ENCODE data around the gene PDE8B. TPM values are rescaled to one million over a fixed set of nuclear protein-coding genes. Genes with fewer than 3 reads are reported as not detected.
A peak's percentile ranks its signal among the peaks of the same experiment; 100 is the strongest.

The PDE8B gene
- total and polyA plus RNA-seq, 2 experiments from 2014 or later = 0.83 to 0.84 TPM

GRCh38 chr5:77358255-77359205 is 148.1 kb downstream of the PDE8B start:
- TF ChIP-seq, protein P1, sequence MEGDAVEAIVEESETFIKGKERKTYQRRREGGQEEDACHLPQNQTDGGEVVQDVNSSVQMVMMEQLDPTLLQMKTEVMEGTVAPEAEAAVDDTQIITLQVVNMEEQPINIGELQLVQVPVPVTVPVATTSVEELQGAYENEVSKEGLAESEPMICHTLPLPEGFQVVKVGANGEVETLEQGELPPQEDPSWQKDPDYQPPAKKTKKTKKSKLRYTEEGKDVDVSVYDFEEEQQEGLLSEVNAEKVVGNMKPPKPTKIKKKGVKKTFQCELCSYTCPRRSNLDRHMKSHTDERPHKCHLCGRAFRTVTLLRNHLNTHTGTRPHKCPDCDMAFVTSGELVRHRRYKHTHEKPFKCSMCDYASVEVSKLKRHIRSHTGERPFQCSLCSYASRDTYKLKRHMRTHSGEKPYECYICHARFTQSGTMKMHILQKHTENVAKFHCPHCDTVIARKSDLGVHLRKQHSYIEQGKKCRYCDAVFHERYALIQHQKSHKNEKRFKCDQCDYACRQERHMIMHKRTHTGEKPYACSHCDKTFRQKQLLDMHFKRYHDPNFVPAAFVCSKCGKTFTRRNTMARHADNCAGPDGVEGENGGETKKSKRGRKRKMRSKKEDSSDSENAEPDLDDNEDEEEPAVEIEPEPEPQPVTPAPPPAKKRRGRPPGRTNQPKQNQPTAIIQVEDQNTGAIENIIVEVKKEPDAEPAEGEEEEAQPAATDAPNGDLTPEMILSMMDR (IDR thresholded peaks at IDR 0.05; ENCODE audit: low read depth, low read length) = no peak
- Histone ChIP-seq H3K9me3 (ENCODE audit: low read depth) (no peaks in the 10 kb centered on the region), H3K4me1 (ENCODE audit: low read depth) (no peaks in the 10 kb centered on the region), H3K4me3 (no peak overlapping the region), H3K36me3 (no peaks in the 10 kb centered on the region), H3K27ac (no peak overlapping the region), H3K27me3 (no peaks in the 10 kb centered on the region)
- DNase-seq (ENCODE audit: low read depth in 1 of 2, low spot score in 1 of 2) = peak in 1 of 2 donors; percentile 62

GRCh38 chr5:77359231-77359630 is 148.8 kb downstream of the PDE8B start:
- no peaks in the 10 kb centered on the region for H3K4me1 ChIP-seq (ENCODE audit: low read depth)
- H3K27ac ChIP-seq = no peak overlapping the region
- no peak for DNase-seq (ENCODE audit: low read depth in 1 of 2, low spot score in 1 of 2)

GRCh38 chr5:77360381-77360780 is 149.9 kb downstream of the PDE8B start:
- TF ChIP-seq, protein P1 (IDR thresholded peaks at IDR 0.05; ENCODE audit: low read depth, low read length) = no peak
- Histone ChIP-seq H3K36me3 (no peaks in the 10 kb centered on the region), H3K27ac (no peak overlapping the region), H3K27me3 (no peaks in the 10 kb centered on the region), H3K4me1 (ENCODE audit: low read depth) (no peaks in the 10 kb centered on the region), H3K9me3 (ENCODE audit: low read depth) (no peaks in the 10 kb centered on the region), H3K4me3 (no peak overlapping the region)
- DNase-seq (ENCODE audit: low read depth in 1 of 2, low spot score in 1 of 2) = no peak

More at GRCh38 chr5:77359231-77359630, 148.8 kb downstream of the PDE8B start:
- no peaks in the 10 kb centered on the region for H3K27me3 ChIP-seq
- TF ChIP-seq, protein P1 (IDR thresholded peaks at IDR 0.05; ENCODE audit: low read depth, low read length) = no peak
- H3K36me3 ChIP-seq = no peaks in the 10 kb centered on the region
- H3K4me3 ChIP-seq = no peak overlapping the region
- no peaks in the 10 kb centered on the region for H3K9me3 ChIP-seq (ENCODE audit: low read depth)

- no peaks in the 10 kb centered on the region for H3K27me3 ChIP-seq
- no peak overlapping the region for H3K27ac ChIP-seq
- H3K4me1 ChIP-seq (ENCODE audit: low read depth) = no peaks in the 10 kb centered on the region
- H3K4me3 ChIP-seq = no peak overlapping the region
- H3K9me3 ChIP-seq (ENCODE audit: low read depth) = no peaks in the 10 kb centered on the region
- no peak for DNase-seq (ENCODE audit: low read depth in 1 of 2, low spot score in 1 of 2)
- no peaks in the 10 kb centered on the region for H3K36me3 ChIP-seq
- TF ChIP-seq, protein P1 (IDR thresholded peaks at IDR 0.05; ENCODE audit: low read depth, low read length) = no peak
Measured at GRCh38 chr5:77360973-77361372, 150.5 kb downstream of the PDE8B start.

DNA sequence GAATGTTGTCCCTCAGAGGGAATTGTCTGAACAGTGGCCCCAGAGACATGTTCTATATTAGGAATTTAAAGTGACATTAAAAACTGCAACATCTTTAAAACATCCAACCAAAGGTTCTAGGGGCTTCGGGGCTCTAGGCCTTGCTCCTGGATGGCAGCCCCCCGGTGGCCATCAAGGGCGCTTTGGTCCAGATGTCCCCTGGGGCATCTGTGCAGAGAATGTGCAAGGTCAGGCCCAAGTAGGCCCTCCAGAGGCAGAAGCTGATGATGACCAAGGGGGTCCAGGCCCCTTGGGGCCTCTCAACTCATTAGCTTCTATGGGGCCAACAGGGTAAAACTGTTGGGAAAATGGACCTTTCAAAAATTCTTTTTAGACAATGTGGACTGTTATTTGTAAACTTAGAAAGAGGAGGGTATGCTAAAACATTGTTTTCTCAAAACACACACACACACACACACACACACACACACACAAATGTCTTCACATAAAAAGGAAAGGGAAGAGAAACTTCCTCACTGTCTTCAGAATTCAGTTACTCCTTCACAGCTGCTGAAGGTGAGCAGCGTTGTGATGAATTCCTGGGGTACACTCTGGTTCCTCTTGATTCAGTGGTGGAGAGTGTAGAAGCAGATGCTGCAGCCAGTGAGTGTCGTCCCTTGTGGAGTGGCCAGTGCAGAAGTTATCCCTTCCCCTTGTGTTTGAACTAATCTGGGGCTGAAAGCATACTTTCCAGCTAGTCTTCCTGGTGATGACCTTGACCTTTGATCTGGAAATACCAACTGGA is 156.4 kb downstream of the PDE8B start:
- DNase-seq (ENCODE audit: low read depth in 1 of 2, low spot score in 1 of 2) = peak in 1 of 2 donors; percentile 7
- Histone ChIP-seq H3K27ac (no peak overlapping the region), H3K4me1 (ENCODE audit: low read depth) (no peaks in the 10 kb centered on the region), H3K4me3 (no peak overlapping the region), H3K9me3 (ENCODE audit: low read depth) (no peaks in the 10 kb centered on the region), H3K27me3 (no peaks in the 10 kb centered on the region), H3K36me3 (no peaks in the 10 kb centered on the region)
- TF ChIP-seq, protein P1 (IDR thresholded peaks at IDR 0.05; ENCODE audit: low read depth, low read length) = no peak
